GM19099 (cell line): Measurements from ENCODE around the gene SPATA13.

ENCODE experiments used
- POLR2A ChIP-seq: IDR thresholded peaks from 3 replicates; pipeline ENCODE4 v1.6.1; 2011; ENCODE audit warnings: low read depth; ENCODE audit not compliant: insufficient read length; ENCODE audit errors: extremely low read depth

SPATA13 gene

GRCh38 chr13:24160458-24161009, at the start of gene SPATA13:
Gene SPATA13 (plus strand): TSS chr13:24160720. CDS start chr13:24222930, 62,210 bp downstream.
- peak; percentile 56 for TF ChIP-seq POLR2A

GRCh38 chr13:24112791-24113190, 47.7 kb upstream of the SPATA13 start:
- no peak for TF ChIP-seq POLR2A

GRCh38 chr13:24115671-24116070, 44.8 kb upstream of the SPATA13 start:
- TF ChIP-seq POLR2A: no peak

DNA sequence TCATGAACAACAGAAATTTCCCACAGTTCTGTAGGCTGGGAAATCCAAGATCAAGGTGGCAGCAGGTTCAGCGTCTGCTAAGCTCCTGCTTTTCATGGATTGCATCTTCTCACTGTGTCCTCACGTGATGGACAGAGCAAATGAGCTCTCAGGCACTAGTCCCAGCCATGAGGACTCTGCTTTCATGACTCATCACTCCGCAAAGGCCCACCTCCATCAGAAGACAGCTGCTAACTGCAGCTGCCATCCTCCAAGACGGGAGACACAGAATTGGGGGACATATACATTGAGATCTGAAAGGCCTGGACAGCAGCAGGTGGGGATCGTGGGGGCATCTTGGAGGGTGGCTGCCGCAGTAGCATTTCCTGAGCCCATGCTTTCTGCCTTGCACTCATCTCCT, 44.4 kb upstream of the SPATA13 start:
- no peak for TF ChIP-seq POLR2A

DNA sequence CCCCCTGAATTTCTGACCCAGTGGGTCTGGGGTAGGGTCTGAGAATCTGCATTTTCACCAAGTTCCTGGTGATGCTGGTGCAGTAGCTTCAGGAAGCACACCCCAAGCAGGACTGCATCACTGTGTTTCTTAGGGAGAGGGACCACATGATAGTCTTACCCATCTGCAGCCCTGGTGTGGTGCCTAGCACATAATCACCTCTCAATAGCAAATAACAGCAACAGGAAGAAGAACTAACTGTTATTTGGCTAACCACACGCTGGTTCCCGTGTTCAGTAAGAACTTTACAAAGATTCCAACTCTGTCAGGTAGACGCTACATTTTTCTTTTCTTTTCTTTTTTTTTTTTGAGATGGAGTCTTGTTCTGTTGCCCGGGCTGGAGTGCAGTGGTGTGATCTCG, 41.9 kb upstream of the SPATA13 start:
- TF ChIP-seq POLR2A: no peak

DNA sequence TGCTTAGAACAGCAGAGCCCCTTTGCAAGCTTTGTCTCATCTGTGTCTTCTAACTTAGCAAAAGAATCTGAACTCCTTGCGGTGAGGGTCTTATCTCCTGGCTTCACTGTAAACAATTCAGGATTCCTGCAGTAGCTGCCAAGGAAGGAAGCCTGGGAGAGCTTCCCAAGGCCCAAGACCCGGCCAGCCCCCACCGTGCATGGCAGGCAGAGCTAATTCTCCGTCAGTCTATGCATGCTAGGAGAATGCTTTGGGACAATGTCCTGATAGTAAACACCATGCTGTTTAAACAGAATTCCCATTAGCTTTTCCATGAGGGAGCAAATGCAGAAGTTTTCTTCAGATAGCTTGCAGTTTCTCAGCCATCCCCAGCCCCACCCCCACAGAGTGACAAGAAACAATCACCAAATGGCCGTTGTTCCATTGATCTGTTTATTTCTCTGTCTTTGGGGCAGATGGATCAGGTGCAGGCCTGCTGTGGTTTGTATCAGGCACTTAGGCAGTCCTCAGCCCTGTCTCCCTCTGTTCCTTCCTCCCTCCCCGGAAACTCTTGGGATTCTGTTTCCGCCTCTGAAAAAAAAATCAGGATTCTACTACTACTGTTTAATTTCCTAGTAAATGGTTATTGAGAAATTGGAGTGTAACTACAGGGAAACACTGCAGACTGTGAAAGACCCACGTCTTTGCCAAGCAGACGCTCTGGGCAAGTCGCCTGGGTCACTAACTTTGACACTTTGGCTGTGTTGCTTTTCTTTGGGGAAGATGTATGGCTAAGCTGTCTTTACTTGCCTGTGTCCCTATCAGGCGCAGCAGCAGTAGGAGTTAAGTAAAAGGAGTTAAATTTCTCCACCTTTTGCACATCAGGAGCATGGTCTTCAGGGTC, 40.7 kb upstream of the SPATA13 start:
- TF ChIP-seq POLR2A: no peak

DNA sequence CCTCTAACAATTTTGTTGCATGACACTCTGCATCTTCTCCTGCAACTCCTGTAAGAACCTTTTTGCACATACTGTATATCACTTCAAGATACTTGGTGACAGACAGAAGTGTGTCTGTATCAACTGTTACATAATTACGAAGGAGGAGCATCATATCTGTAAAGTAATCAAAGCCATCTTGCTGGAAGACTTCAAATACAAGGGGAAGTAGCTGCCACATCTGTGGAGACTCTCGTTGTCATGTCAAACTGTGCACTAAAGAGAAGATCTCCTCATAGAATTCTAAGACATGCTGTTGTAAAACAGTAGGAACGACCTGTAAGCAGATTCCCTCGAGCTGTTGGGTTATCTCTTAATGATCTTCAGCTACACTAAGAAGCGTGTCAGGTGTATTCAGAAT, 38.0 kb upstream of the SPATA13 start:
- no peak for TF ChIP-seq POLR2A

- no peak for TF ChIP-seq POLR2A
These were observed 36.8 kb upstream of the SPATA13 start for GRCh38 chr13:24123761-24124160.

- TF ChIP-seq POLR2A: no peak
These were observed 35.6 kb upstream of the SPATA13 start for GRCh38 chr13:24124789-24125476.

DNA sequence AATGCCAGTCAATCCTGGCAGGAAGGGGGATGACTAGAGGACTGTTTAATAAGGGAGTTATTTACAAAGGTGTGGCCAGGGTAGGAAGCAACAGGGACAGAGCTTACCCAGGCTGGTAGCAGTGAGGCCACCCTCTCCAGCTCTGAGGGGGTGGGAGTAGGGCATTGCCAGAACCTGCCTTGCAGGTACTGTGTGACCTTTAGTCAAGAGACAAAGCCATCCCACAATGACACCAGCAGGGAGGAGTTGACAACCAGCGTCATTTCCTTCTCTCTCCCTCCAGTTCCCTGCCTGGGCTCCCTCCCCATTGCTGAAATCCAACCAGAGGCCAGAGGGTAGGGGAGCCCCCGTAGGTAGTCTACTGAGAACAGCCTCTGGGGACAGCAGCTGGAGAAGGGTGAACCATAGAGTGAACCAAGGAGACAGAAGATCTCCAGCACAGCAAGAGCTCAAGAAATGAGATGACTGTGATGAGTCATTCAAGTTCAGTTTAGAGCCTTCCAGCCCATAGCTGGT, 33.3 kb upstream of the SPATA13 start:
- no peak for TF ChIP-seq POLR2A

GRCh38 chr13:24128112-24128511, 32.4 kb upstream of the SPATA13 start:
- no peak for TF ChIP-seq POLR2A

DNA sequence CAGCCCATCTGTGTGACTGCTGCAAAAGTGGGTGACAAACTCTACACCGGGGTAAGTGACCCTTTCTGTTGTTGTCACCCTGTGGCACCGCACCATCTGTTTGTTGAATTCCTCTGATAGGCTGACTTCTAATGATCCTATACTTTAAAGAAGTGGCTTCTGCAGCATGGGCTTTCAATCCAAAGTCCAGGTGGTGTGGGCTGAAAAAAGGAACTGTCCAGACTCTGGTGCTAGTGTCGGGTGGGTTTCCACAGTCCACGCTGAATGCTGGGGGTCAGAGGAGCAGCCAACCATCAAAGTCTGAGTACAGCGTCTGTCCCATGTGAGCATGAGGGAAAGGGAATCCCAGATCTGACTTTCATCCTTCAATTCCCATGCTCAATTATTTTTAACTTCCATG, 31.6 kb upstream of the SPATA13 start:
- no peak for TF ChIP-seq POLR2A

DNA sequence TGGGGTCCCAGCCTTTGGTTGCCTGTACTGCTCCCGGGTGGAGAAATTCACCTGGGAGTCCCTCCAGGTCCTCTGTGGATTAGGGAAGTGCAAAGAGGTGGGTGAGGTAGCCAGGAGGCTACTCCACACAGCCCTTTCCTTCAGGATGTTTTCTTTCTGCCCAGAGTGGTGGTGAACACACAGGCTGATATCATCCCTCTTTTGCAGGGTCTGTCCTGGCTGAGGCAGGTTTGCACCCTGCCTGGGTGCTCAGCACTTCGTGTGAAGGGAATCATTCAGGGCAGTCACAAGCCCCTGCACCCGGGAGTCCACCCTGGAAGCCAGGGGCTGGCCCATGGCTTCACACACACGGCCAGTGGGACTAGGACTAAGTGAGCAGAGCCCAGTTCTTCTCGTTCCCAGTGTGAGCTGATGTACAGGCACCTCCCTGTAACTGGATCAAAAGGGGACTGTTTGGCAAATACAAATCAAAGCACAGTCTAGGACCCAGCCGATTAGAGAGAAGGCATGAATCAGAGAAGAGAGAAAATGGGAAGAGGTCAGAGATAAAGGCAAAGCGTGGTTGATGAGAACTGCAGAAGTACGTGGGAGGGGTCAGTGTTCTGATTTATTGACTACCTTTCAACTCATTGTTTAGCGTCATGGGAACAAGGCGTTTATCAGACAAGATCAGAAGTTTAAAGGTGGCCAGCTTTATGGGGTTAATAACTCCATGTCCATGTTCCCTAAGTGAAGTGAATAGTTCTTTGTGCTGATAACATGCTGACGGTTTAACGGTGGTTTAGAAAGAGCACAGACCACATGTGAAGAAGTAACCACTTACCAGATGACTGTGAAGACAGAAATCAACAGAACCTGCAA, 30.4 kb upstream of the SPATA13 start:
- no peak for TF ChIP-seq POLR2A

DNA sequence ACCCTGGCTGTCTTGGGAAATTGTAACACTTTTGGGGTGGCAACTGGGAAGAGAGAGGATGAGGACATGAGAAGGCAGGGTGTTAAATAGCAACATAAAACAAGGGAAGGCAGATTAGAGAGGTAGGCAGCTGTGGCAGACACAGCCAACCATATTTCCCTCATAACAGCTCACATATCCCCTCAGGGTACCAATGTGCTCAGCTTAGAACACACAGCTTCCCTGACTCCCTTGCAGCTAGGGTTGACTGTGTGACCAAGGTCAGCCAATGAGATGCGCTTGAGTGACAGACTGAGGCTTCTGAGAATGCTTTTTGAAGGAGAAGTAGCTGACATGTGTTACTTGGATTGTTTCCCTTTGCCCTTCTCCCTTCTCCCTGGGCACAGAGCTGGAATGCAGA, 28.8 kb upstream of the SPATA13 start:
- TF ChIP-seq POLR2A: no peak

GRCh38 chr13:24133021-24133795, 27.3 kb upstream of the SPATA13 start:
- no peak for TF ChIP-seq POLR2A

- TF ChIP-seq POLR2A: no peak
These were observed 26.3 kb upstream of the SPATA13 start for GRCh38 chr13:24134231-24134630.
